Muscle of arm (tissue), 12 donors: ENCODE measurements around the gene PITPNM3. TPM values are rescaled to one million over a fixed set of nuclear protein-coding genes. Genes with fewer than 3 reads are reported as not detected.

Source experiments
- DNase-seq: peaks from one replicate; pipeline ENCODE4 v3.0.0-alpha.2; 2013
- polyA plus RNA-seq, 12 donors: library from polyadenylated mRNA; unstranded; fragments of 120-200 nt; gene quantifications; one replicate each; pipeline ENCODE4 v1.2.1, GENCODE V29; 2013; ENCODE audit not compliant: insufficient read length in 12 of 12

Gene PITPNM3
- polyA plus RNA-seq, 12 donors, result 2.5 to 10.3 (median 5.8) TPM; not detected in 1

DNA sequence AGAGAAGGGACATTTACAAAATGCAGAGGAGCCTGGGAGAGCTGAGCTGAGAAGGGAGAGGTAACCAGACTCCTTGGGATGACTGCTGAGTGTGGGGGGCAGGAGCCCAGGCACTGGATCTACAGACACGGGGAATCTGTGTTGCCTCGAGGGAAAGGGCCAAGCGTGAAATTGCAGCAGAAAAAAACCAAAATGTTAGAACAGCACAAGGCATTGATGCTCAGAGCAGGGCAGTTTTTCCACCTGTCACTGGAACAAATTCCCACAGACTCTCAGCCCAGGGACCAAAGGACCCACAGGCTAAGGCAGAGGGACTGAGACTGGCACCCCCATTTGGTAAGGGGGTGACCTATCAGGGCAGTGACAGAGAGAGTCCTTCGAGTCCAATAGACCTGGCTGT, 2.0 kb downstream of the PITPNM3 start:
- DNase-seq, result no peak

DNA sequence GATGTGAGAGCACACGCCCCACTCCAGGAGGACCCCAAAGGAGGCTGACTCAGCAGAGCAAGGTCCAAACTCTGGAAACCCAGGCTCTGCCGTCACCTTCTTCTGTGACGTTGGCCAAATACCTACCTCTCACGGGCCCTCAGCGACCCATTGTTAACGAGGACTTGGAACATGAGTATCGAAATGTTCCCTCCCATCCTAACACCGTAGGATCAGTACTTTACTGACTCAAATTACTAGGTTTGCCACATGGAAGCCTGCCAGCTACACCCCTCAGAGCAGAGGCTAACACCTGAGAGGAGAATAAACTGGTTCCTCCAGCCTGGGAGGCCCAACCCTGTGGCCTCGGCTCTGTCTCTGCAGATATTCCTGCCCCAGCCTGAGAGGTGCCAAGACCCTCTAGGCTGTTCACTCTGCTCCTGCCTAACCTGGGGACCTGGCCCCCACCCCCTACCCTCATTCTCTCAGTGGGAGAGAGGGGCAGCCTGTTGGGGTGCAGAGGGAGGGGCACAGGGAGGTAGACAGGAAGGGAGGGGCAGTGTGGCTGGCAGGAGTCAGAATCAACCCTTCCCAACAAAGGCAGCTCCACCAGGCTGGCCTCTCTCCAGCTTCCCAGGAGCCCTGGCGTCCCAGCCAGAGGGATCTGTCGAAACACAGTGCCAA, 4.4 kb downstream of the PITPNM3 start:
- no peak for DNase-seq

DNA sequence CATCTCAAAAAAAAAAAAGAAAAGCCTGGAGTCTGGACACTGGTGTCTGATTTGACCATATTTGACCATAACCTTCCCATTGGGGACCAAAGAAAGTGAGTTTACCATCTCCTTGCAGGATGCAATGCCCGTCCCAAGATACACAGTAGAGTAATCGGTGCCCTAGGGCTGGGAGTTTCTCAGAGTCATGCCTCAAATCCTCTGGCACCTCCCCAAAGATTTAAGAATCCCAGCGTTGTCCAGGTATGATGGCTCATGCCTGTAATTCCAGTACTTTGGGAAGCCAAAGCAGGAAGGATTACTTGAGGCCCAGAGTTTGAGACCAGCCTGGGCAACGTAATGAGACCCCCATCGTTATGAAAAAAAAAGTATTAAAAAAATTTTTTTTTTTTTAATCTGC, 5.0 kb downstream of the PITPNM3 start:
- DNase-seq, result no peak

DNA sequence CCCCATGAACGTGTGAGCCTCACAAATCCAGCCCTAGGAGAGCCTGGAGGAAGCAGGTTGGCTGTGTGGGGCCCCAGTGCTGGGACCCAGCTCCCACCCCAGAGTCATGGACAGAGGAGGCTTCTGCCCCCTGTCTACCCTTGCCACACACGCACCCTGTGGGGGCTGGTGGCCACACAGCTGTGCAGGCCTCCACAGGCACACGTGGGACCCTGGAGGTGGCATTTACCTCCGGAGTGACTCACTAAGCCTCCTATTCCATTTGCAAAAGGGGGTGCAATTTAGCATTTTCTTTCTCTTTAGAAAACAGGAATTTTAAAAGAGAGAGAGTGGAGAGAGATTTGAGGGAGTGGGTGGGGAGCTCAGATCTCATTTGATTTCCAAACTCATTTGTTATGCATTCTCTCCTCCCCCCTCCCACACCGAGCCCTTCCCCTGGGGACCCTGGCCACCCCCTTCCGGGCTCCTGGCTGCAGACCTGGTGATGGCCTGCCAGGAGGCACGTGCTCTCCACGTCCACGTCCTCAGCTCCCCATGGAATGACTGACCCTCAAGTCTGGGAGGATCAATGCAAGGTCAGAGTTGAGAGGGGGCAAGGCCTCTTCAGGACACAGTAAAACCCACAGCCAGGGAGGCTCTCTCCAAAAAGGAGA, 6.8 kb downstream of the PITPNM3 start:
- no peak for DNase-seq

- DNase-seq, result no peak
These were observed 7.6 kb downstream of the PITPNM3 start for GRCh38 chr17:6548578-6549330.

- no peak for DNase-seq
These were observed 8.3 kb downstream of the PITPNM3 start for GRCh38 chr17:6548034-6548433.

- no peak for DNase-seq
These were observed 9.0 kb downstream of the PITPNM3 start for GRCh38 chr17:6547336-6547735.

DNA sequence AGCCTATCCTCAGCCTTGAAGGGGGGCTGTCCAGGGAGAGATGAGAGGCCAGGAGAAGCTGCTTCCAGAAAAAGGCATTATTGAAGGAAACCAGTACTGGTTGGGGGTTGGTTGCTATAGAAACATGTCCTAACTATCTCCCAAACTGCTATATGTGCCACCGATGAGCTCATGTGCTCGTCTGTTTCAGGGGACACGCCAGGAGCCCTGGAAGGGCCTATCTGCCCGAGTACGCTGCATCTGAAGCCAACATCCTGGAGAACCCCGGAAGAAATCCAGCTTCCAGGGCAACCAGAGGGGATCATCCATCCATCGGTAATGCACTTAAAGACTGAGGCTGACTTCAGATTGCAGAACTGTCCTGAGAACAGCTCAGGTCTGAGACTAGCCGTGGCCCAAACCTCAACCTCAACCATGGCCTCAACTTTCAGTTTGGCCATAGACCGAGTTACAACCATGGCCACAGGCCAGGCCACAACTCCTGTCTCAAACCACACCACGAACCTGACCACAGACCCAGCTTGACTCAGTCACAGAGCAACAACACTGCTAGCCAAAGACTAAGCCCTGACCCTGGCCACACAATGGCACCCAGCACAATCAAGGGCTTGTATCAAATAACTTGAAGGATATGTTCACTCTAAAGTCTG, 10.2 kb downstream of the PITPNM3 start:
- no peak for DNase-seq

- DNase-seq, result no peak
These were observed 11.1 kb downstream of the PITPNM3 start for GRCh38 chr17:6545291-6545690.

- DNase-seq, result no peak
These were observed 12.4 kb downstream of the PITPNM3 start for GRCh38 chr17:6544011-6544370.

DNA sequence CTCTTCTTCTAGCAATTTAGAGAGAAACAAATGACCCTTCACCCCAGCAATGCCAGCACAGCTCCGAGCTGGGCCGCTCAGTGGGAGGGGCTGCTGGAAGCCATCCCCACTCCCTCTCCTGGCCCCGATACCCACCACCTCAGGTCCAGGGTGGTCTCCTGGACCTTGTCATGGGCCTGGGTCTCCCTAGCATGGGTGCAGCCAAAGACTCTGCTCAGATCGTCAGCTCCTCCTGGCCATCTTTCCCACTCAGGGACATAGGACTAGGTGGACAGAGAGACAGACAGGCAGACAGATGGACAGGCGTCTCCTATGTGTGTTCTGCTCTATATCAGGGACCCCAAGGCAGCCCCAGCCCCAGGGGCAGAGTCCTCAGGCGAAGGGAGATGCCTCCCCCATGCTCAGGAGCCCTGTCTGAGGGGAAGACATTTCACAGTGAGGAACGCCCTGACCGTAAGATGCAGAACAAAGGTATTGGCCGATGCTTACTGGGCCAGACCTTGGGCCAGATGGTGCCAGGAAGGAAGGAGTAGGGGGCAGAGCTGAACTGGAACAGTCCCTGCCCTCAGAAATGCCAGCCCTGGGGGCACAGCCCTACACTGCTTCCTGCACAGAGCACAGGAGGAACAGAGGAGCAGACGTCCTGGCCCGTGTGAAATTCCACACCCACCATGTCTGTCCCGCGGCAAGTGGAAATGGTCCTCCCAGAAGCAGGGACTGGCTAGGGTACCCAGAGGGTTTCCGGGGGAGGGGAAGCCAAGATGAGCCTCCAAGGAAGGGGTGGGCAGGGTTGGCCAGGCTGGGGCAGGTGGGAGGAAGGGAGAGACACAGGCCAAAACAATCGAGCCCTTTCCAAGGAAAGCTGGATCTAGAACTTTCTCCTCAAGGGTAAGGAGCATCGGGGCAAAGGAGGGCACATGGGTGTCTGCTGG, 13.0 kb downstream of the PITPNM3 start:
- no peak for DNase-seq

DNA sequence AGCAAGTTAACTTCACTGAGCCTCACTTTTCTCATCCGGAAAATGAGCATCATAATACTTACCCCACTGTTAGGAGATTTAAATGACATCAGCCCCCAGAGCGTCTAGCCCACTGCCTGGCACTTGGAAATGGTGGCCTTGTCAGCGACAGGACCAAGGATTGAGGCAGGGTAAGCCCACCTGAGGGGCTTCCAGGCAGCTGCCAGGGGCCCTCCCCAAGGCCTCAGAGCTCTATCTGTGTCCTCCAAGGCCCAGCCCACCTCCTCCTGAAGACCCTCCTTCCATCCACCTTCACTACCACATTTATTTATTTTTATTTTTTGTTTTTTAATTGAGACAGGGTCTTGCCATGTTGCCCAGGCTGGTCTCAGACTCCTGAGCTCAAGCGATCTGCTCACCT, 13.8 kb downstream of the PITPNM3 start:
- DNase-seq, result no peak

- no peak for DNase-seq
These were observed 14.5 kb downstream of the PITPNM3 start for GRCh38 chr17:6541886-6542285.

DNA sequence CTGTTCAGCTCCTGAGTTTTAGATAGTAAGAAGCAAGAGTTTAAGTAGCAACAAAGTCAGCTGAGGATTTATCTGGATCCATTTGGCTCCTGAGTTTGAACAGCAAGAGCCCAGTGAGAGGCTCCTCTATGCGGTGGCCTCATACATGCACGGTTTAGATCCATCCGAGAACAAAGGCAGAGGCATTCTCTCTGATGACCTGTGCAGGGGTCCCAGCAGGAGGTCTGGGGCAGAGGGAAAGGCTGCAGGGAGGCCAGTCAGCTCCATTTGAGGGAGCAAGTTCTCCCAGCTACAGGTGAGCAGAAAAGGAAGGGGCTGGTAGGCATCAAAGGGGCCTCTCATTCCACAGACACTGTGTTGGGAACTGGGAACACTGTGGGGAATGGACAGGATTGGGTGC, 16.5 kb downstream of the PITPNM3 start:
- DNase-seq, result no peak

DNA sequence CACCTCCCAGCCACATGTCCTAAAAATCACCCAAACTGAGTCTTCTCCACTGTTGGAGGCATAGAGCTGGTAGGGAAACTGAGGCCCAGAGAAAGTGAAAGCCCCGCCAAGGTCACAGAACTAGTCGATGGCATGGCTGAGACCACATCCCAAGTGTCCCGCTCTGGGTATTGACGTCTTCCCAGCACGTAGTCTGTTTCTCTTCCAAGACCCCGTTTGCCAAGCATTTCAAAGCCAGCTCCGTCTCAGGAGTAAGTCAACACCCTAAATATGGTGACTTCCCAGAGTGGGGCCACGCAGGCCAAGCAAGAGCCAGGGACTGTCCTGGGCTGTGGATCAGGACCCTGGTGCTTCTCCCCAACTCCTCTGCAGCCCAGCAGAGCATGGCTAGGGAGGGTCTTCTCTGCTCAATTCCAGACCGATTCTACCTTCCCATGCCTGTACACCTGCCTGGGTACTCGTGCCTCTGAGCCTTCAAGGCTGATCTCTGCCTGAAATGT, 19.7 kb downstream of the PITPNM3 start:
- no peak for DNase-seq

DNA sequence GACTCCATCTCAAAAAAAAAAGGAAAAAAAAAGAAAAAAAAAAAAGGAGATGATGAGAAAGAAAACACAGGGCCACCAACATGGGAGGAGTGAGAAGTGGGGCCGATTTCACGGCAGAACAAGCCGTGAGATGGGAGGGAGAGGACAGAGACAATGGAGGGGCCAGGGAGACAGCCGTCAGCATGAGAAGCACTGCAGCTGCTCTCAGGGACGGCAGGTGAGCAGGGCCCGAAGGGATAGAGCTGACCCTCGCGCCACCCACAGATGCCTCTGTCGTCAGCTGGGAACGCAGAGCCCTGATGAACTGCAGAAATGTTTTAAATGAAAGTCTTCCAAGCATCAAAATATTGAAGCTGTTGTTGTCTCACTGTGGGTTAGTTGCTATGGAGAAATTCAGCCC, 20.3 kb downstream of the PITPNM3 start:
- DNase-seq, result no peak

- DNase-seq, result no peak
These were observed 21.4 kb downstream of the PITPNM3 start for GRCh38 chr17:6534846-6535514.

- no peak for DNase-seq
These were observed 23.9 kb downstream of the PITPNM3 start for GRCh38 chr17:6532441-6532885.

DNA sequence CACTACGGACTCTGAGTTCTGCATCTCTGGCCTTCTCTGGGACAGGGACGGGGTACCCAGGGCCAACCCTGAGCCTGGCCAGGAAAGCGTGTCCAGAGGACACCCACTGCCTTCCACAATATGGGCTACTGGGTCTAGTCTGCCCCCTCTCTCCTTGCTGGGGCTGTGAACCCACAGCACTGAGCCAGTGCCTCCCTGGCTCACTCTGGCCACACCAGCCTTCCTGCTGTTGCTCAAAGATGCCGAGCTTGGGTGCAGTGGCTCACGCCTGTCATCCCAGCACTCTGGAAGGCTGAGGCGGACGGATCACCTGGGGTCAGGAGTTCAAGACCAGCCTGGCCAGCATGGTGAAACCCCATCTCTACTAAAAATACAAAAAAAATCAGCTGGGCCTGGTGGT, 24.8 kb downstream of the PITPNM3 start:
- no peak for DNase-seq

DNA sequence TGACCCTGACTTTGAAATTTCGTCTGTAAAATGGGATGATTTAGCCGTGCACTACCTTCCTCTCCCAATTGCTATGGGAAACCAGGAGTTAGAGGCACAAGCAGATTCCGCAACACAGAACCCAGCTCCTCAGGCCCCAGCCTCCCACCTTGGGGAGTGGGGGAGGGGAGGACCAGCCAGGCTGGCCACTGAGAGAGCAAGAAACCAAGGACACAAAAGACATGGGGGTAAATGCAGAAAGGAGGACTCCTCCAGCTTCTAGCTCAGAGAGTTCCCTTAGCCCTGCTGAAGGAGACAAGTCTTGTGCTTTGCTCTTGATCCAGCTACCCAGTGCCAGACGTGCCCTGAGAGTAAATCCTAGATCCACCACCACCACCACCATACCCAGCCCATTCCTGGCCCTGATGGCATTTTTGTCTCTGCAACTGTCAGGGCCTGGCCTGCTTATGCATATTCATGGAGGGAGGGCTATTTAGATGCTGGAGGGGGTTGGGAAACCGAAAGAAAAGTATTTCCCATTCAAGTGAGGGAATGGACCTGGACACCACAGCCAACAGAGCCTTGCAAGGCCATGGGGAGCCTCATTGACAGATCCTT, 25.9 kb downstream of the PITPNM3 start:
- no peak for DNase-seq
